ENCODE measurements around the gene PTPRD.

- TF ChIP-seq POLR2AphosphoS5 (IDR thresholded peaks at IDR 0.05; ENCODE audit: low read depth, low read length) (no peak), TAF1 (IDR thresholded peaks at IDR 0.05; ENCODE audit: borderline replicate concordance, low read depth, low read length) (no peak)
Observed at GRCh38 chr9:8815931-8816330, 1796.9 kb downstream of the PTPRD start.

Data from GM12892 (cell line).